Ishikawa (cell line): Measurements from ENCODE around the gene ZRANB3.

Experiments used
- CEBPB ChIP-seq: IDR thresholded peaks from 2 replicates; pipeline ENCODE4 v1.6.1; 2012
- EP300 ChIP-seq: IDR thresholded peaks from 2 replicates; pipeline ENCODE4 v1.6.1; 2012; ENCODE audit warnings: borderline replicate concordance
- FOXM1 ChIP-seq: IDR thresholded peaks from 2 replicates; pipeline ENCODE4 v1.6.1; 2012; ENCODE audit warnings: low read depth, borderline replicate concordance
- MAX ChIP-seq: IDR thresholded peaks from 2 replicates; pipeline ENCODE4 v1.6.1; 2012
- NFIC ChIP-seq: IDR thresholded peaks from 2 replicates; pipeline ENCODE4 v1.6.1; 2012
- TCF12 ChIP-seq: IDR thresholded peaks from 2 replicates; pipeline ENCODE4 v1.6.1; 2012; ENCODE audit warnings: low read depth
- TEAD4 ChIP-seq: IDR thresholded peaks from 2 replicates; pipeline ENCODE4 v1.6.1; 2012
- YY1 ChIP-seq: IDR thresholded peaks from 2 replicates; pipeline ENCODE4 v1.6.1; 2012; ENCODE audit warnings: low read depth

- no peak for TF ChIP-seq TCF12
- TF ChIP-seq NFIC: no peak
- no peak for TF ChIP-seq TEAD4
- TF ChIP-seq CEBPB: no peak
- no peak for TF ChIP-seq MAX
- TF ChIP-seq FOXM1: no peak
- no peak for TF ChIP-seq EP300
- no peak for TF ChIP-seq YY1
Measured at GRCh38 chr2:135219226-135219625, 311.8 kb downstream of the ZRANB3 start.
